ENCODE data around the gene APH1B.
A peak's percentile ranks its signal among the peaks of the same experiment; 100 is the strongest.
"Not testable (repeated sequence)": the region's sequence is repeated elsewhere in the genome, so short reads cannot be mapped to it uniquely, and the experiment has no call there.

APH1B gene

DNA sequence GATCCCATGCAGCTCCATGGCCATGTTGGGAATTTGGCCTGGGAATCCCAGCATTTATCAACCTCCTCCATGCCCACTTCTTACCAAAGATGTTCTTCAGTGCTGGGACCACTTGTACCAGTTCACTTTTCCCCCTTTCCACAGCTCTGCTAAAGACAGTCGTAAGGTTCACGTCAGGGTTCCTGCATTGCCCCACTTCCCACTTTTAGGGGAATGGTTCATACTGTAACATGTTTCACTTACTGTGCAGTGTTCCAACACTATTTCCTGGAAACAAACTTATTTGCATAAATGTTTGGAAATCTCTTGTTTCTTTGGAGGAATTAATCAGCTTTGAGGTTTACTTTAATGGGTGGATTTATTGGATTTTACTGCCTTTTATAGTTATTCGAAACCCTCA, 17.0 kb downstream of the APH1B start:
- DNase-seq (ENCODE audit: extremely low read depth in 1 of 2, low read depth in 1 of 2): no peak

DNA sequence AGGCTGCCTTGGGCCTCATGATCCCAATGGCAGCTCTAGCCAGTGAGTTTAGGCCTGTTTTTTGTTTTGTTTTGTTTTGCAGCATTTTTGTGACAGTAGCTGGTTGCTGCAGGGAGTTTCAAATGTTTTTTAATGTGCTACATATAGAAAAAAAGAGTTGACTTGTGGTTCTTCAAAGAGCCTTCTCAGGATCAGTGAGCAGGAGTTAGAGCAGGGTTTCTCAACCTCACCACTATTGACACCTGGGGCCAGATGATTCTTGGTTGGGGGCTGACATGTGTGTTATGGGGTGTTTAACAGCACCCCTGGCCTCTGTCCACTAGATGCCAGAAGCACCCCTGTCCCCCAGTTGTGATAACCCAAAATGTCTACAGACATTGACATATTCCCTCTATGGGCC, 17.9 kb downstream of the APH1B start:
- DNase-seq (ENCODE audit: extremely low read depth in 1 of 2, low read depth in 1 of 2): no peak

DNA sequence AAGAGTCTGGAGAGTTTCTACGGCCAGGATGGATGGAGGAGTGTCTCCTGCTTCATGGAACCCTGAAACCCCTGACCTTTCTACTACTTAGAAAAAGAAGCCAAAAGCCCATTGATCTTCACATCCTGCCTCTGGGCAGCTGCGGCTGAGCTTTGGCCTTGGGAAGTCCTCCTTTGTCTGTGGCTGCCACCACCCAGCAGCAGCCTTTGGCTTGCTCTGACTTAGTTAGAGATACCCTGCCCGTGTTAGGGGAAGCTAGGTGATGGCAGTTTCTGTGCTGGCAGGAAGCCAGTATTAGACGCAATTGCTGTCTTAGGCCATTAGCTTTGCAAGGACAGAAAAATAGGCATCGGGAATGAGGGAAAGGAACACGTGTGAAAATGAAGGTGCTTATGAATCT, 18.8 kb downstream of the APH1B start:
- no peak for DNase-seq (ENCODE audit: extremely low read depth in 1 of 2, low read depth in 1 of 2)

DNA sequence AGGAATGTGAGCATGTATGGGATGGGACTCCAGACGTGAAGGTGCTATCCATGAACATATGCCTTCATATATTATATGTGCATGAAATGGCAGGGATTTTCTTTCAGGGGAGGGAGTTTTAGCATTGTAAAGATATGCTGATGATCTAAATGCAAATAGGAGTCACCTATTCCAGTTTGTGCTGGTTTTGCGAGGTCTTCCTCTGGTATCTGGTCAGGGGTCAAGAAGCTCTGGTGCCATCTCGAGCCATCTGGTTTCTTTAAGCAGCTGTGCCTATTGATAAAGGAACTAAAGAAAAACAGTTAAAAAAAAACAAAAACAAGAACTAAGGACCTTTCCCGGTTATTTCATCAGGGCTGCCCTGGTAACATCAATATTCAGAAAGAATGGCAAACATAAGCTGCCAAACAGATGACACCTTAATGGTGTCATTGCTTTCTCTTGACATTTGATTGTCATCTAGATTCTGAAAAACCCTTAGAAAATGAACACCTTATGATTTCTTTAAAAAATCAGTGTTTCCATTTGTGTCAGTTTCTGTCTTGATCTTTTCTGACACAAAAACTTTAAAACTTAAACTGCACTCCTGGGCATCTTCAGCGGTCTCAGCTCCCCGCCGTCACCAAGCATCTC, 22.7 kb downstream of the APH1B start:
- DNase-seq (ENCODE audit: extremely low read depth in 1 of 2, low read depth in 1 of 2): no peak

DNA sequence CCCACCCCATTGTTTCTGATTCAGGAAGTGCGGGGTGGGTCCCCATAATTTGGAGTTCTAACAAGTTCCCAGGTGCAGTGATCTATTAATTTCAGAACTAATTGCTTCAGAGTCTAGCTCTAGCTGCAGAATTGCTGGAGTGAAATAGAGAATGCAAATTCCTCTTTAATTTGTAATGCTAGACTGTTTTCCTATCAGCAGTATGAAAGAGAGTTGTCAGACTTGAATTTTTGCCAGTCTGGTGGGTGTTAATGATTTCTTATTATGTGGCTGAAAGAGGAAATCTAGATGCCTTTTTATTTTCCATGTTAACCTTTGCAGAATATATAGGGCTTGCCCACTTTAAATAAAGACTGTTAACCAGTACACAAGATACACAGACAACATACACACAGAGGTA, 23.7 kb downstream of the APH1B start:
- DNase-seq (ENCODE audit: extremely low read depth in 1 of 2, low read depth in 1 of 2): no peak

DNA sequence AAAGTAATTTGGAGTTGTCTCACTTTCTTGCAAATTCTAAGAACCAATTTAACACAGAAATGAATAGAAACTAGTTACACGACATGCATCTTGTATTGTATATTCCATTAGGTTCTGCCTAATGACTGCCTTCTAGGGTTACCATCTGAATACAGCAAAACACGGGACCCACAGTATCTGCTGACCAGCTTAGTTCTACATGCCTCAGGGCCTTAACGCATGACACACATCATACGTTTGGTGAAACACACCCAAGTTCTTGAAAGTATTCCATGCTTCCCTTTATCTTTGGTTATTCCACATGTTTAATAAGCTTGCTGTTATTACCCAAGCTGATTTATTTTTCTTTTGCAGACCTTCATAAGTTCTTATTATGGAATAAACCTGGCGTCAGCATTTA, 27.9 kb downstream of the APH1B start:
- DNase-seq (ENCODE audit: extremely low read depth in 1 of 2, low read depth in 1 of 2): no peak

DNA sequence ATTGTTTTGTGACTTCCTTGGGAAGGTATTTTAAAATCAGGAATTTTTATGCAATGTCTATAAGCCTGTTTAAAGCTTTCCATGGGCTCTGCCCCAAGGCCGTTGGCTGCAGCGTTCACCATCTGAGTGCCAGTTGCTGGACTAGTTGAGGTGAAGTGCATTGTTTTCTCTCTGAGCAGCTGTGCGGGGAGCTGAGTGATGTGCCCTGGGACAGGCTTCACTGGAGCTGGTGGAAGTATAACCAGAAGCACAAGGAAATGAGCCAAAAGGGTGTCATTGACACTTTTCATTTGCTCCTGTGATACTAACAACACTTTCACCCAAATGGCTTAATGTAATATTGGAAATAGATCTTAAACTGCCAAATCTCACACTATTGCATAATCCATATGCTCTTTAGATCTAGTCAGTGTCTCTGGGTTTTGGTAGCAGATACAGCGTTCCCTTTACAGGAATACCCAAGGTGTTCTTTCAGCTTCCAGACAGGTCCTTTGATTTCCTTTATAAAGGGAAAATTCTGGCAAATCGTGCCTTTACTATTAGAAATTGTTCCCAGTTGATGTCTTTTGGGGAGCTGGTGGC, 29.2 kb downstream of the APH1B start:
- no peak for DNase-seq (ENCODE audit: extremely low read depth in 1 of 2, low read depth in 1 of 2)

DNA sequence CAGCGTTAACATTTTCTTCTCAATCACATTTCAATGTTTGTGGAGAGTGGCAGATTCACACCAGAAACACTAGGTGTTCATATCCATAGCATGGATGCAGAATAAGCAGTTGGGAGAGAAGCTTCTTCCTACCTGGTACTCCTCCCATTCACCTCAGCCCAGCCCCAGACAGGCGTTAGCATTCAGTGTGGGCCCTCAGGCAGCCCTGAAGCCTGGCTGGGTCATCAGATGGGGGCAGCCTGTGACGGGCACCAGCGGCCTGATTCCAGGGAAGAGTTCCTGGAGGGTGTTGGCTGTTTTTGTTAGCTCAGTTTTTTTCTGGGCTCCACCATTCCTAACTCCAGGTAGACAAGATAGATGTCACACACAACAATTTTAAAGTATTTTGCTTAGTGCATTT, 31.1 kb downstream of the APH1B start:
- no peak for DNase-seq (ENCODE audit: extremely low read depth in 1 of 2, low read depth in 1 of 2)

DNA sequence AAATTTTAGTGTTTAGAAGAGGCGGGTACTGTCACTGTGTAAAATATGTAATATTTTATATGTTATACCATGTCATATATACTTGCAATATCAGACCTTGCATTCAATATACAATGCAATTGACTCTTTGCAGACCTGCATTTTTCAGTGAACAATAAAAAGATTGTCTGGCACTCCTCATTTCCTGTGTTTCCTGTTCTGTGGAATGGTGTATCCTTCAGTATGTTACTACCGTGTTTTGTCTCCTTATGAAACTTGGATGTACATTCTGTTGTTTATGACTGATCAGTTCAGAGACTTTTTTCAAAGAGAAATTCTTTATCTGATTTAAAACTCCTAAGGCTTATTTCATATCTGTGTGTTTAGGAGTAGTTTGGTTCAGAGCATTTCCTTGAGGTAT, 31.5 kb downstream of the APH1B start:
- no peak for DNase-seq (ENCODE audit: extremely low read depth in 1 of 2, low read depth in 1 of 2)

DNA sequence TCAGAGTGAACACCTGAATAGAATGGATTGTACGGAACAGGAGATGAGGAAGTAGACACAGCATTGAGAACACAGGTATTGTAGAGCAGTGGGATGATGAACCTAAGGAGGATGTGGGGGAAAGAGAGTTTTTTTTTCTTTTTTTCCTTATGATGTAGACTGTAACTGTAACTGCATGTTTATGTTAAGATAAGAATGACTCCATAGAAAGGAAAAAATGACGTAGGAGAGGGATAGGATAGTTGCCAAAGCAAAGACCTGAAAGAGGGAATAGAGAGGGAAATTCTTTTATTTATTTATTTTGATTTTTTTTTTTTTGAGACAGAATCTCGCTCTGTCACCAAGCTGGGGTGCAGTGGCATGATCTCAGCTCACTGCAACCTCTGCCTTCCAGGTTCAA, 33.2 kb downstream of the APH1B start:
- DNase-seq (ENCODE audit: extremely low read depth in 1 of 2, low read depth in 1 of 2): no peak

DNA sequence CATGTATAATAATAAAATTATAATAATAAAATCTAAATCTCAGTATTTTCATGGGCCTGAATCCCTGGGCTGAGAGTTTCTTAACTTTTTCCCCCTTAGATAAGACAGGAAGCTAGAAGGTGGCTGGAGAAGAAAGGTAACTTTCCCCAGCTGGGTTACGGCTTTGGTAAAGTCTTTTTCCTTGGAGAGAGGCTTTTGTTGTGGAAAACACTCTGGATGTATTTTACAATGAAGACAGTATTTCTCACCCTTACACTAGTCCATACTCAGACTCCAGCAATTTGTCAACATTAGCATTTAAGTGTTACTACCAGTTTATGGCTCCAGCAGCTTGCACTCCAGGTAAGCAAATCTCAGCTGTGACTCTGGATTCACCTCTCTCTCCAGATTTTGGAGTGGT, 34.9 kb downstream of the APH1B start:
- no peak for DNase-seq (ENCODE audit: extremely low read depth in 1 of 2, low read depth in 1 of 2)

DNA sequence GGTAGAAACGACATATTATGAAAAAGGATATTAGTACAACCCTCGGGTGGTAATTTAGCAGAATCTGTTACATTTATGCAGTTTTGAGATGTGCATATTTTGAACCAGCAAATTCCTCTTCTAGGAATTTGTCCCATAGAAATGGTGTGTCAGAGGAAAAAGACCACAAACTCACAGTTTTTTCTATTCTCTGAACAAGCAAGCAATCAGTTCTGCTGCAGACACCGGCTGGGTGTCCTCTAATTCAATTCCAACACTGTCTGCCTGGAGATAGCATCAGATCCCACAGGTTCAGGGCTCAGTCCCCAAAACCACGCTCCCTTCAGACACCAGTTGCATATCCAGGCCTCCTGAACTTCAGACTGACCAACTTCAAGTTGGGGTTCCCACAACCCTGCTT, 36.4 kb downstream of the APH1B start:
- DNase-seq (ENCODE audit: extremely low read depth in 1 of 2, low read depth in 1 of 2): no peak

DNA sequence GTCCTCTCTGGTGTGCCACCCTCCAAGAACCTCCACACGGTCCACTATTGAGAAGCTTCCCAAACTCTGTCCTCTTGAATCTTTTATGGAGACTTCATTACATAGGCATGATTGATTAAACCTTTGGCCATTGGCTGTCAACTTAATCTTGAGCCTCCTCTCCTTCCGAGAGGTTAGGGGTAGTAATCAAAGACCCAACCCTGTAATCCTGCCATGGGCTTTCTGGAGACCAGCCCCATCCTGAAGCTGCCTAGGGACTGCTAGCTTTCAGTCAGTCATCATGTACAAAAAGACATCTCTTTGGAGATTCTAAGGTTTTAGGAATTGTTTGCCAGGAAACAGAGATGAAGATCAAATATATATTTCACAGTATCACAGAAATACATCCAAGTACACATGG, 37.0 kb downstream of the APH1B start:
- DNase-seq (ENCODE audit: extremely low read depth in 1 of 2, low read depth in 1 of 2): no peak

DNA sequence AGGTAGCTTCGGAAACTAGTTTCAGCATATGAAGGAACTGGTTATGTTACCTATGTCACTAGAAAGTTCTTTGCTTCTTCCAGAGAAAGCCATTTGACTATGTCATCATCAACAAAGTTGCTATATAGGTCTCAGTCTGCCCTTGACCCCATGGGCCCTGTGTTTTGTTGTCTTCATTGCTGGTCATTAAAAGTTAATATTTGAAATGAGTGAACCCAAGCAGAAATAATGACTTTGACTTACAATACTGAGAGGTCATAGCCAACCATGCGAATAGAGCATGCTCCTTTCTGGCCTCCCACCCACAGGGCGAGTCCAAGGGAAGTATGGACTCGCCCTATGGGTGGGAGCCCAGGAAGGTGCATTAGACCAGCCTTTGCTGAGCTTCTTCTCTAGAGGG, 40.9 kb downstream of the APH1B start:
- no peak for DNase-seq (ENCODE audit: extremely low read depth in 1 of 2, low read depth in 1 of 2)

DNA sequence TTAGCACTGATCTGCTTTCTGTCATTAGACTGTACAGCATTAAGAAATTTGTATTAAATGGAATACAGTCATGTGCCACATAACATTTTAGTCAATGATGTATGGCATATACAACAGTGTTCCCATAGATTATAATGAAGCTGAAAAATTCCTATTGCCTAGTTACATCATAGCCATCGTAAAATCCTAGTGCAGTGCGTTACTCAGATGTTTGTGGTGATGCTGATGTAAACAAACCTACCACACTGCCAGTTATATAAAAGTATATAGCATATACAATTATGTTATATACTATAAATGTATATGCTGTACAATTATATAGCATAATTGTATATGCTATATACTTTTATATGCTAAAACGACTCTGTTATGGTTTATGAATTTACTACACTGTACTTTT, 41.7 kb downstream of the APH1B start:
- DNase-seq (ENCODE audit: extremely low read depth in 1 of 2, low read depth in 1 of 2): no peak

DNA sequence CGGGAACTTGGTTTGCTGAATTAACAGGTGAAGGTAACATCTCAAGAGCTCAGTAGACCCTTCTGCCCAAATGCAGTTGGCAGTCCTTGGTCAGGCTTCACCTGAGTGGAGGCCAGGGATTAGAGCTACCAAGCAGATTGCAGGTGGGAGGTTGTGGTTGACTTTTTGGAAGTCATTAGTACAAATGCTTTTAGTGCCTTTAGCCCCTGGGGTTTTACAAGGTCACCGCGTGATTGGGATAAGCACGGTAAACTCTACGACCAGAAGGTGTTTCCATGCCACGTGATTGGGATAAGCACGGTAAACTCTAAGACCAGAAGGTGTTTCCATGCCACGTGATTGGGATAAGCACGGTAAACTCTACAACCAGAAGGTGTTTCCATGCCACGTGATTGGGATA, 43.0 kb downstream of the APH1B start:
- DNase-seq (ENCODE audit: extremely low read depth in 1 of 2, low read depth in 1 of 2): not testable (repeated sequence)

DNA sequence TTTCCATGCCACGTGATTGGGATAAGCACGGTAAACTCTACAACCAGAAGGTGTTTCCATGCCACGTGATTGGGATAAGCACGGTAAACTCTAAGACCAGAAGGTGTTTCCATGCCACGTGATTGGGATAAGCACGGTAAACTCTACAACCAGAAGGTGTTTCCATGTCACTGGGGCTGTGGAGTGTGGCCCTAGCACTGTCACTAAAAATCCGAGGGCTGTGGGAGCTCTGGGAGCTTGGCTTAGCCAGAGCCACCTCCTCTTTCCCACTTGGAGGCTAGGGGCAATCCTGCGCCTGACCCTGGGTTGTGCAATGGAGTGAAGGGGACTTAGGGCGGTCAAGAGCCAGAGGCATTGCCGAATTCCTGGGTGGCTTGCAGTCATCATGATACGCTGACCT, 43.6 kb downstream of the APH1B start:
- not testable (repeated sequence) for DNase-seq (ENCODE audit: extremely low read depth in 1 of 2, low read depth in 1 of 2)

DNA sequence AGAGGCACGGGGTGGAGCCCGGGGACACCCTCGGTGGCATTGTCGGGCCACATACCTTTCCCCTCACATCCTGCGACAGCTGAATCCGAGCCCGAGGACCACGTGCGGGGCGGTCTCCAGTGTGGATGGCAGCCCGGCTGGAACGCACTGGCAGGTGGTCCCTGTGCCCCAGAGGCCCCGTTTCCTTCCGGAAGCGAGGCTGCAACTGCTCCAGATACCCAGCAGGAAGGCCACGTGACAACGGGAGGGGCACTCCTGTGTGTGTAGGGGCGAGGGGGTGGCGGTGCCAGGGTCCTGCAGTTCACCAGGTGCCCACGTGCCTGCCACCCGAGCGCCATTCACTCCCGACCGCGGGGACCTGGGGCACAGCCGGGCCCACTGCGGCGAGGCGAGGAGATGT, 44.1 kb downstream of the APH1B start:
- no peak for DNase-seq (ENCODE audit: extremely low read depth in 1 of 2, low read depth in 1 of 2)

DNA sequence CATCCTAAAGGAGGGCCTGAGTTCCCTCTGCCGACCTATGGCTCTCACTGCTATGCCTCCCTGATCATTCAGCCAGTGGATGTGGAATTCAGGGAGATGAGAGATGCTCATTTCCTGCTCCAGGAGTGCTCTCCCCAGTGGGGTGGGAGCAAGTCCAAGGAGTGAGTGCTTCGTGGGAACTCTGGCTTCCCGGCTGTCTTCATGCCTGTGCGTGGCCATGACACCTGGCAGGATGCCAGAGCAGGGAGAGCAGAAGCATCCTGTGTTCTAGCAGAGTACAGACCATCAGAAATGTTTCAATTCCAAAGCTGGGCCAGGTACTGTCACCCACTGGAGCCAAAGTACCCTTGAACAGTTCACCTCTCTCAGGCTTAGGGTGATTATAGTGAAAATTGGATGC, 45.1 kb downstream of the APH1B start:
- DNase-seq (ENCODE audit: extremely low read depth in 1 of 2, low read depth in 1 of 2): no peak

DNA sequence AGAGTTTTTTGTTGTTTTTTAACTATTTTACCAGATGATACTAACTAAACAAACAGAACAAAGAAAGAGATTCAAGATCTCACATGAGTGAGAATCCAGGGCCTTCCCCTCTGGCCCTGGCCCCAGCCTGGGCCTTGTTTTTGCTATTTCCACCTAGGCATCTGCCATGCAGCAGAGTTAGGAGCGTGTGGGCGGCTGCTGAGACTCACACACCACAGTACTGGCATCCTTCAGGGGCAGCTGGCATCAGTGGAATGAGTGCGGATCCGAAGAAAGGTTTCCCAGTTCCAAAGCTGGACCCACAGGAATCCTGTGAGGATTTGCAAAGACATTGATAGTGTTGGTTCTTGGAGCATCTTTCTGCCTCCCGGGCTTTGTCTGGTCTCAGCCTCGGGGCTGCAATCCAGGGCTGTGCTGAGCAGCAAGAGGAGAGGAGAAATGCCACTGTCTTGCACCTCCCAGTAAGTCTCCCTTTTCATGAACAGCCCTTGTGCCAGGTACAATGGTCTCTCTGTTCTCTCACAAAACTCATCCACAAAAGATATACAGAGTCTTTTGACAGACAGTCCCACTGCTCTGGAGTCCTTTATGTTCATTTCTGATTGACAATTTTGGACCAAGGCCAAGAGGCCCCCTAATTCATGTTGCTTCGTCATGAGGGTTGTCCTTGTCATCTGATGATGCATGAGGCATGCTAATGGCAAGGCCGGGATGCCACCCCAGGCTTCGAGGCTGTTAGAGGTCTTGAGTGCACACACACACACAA, 46.6 kb downstream of the APH1B start:
- DNase-seq (ENCODE audit: extremely low read depth in 1 of 2, low read depth in 1 of 2): no peak

DNA sequence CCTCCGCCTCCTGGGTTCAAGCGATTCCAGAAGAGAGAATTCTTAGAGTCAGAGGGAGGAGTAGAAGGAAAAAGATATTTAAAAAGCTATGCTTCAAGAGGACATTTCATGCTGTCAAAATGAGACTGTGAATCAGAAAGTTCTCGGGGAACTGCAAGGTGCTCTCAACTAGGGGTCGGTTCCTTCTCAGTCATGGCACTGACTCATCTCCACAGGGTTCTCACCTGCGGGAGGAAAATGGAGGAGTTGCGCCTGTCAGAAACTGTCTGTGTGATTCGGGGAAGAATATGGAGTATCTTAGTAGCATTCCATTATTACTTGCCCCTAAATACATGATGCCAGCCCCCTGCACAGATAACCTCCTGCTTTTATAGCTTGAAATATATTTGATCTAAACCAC, 47.4 kb downstream of the APH1B start:
- peak in 1 of 2 donors; percentile 36 for DNase-seq (ENCODE audit: extremely low read depth in 1 of 2, low read depth in 1 of 2)

DNA sequence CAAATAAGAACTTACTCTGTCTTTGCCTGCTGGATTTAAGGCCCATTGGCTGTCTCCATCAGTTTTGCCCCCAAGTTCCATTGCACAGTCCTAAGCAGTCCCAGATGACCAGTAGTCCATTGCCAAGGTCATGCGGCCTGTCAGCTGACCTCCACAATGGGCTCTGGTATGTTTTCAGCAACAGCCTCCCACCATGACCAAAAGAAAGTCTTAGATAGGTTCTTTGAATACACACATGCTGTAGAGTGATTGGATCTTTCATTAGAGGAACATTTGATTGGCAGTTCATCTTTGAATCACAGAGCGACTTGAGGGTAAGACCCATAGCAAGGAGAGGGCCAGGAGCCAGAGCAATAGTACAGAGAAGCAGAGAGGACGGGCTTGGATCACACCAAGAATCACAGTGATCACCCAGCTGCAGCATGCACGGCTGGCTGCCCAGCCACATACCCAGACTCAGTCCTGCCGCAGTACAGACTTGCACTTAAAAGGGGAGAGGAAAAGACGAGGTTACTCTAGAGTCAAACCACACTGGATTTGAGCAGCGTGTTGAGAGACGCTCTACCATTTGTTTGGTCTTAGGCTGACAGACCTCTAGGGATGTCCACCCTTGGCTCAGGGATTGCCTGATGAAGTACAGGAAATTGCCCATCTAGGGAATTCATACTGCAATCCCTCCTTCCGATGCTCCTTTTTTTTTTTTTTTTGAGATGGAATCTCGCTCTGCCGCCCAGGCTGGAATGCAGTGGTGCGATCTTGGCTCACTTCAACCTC, 50.4 kb downstream of the APH1B start:
- DNase-seq (ENCODE audit: extremely low read depth in 1 of 2, low read depth in 1 of 2): no peak

Data from stimulated activated CD8-positive, alpha-beta memory T cell treated with anti-CD3 and anti-CD28 coated beads, Interleukin-7, amount 100 ng/mL, for 48 hours (primary cell).